ENCODE measurements around the gene NSG1. TPM values are rescaled to one million over a fixed set of nuclear protein-coding genes. Genes with fewer than 3 reads are reported as not detected.
A peak's percentile ranks its signal among the peaks of the same experiment; 100 is the strongest.

The NSG1 gene
- polyA plus RNA-seq, 1 of the 3 experiments (the other 2 are of a cell fraction) = 11.4 TPM

DNA sequence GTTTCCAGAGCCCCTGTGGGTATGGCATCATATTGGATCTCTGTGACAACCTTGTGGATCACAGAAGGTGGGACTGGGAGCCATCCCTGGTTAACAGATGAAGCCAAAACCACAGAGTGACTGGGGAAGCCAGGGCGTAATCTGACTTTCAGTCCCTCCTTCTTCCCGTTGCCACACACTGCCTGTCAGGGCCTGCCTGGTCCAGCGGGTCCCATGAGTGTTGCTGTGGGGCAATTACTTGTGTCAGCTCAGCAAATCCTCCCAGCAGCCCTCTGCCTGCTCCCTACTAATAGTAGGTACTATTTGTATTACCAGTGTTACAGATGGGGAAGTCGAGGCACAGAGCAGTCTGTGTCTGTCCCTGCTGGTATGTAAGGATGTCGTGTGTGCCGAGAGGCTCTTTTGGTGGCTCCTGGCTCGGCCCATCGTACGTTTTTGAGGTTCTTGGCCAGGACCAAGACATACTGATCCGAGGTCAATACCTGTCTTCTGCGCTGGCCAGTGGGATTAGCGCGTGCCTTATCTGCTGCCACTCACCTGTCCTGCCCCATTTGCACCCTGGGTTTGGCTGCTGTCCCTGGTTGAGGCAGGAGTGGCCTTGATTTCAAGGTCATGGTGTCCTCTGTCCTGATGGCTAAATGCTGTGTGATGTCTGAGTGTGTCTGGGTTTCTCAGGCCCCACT lies 5.7 kb downstream of the NSG1 start:
- no peak overlapping the region for H3K9ac ChIP-seq
- H3F3A ChIP-seq (replicated peaks; ENCODE audit: insufficient read depth) = peaks cover 5% of the 10 kb centered on the region
- no peaks in the 10 kb centered on the region for H3K36me3 ChIP-seq (replicated peaks in 1 of 2; ENCODE audit: control insufficient read depth in 1 of 2, insufficient read depth in 2 of 2, low read length in 1 of 2)
- H3K79me2 ChIP-seq (ENCODE audit: insufficient read depth) = no peaks in the 10 kb centered on the region
- H3K4me1 ChIP-seq (ENCODE audit: control insufficient read depth in 1 of 2, insufficient read depth in 2 of 2, low read depth in 1 of 2, low read length in 1 of 2) = peaks cover 28 to 34% of the 10 kb centered on the region in 2 experiments
- H3K4me2 ChIP-seq = no peak overlapping the region
- no peaks in the 10 kb centered on the region for H3K9me2 ChIP-seq
- POLR2A ChIA-PET = no interaction called here
- no peaks in the 10 kb centered on the region for H3K9me3 ChIP-seq
- no peak for TF ChIP-seq GATA2 (CRISPR knock-in tag; IDR thresholded peaks at IDR 0.05)
- TF ChIP-seq MEF2A (IDR thresholded peaks at IDR 0.05; ENCODE audit: borderline replicate concordance, low read depth) = no peak
- CTCF ChIA-PET = no interaction called here
- no peak overlapping the region for H3K4me3 ChIP-seq (ENCODE audit: low read depth in 2 of 2, low read length in 1 of 2)
- H3K27me3 ChIP-seq (ENCODE audit: insufficient read depth) = no peaks in the 10 kb centered on the region
- WGBS (ENCODE audit: low lambda C conversion rate) = 95% methylated on average over 12 of the region's 13 CpGs
- H2AFZ ChIP-seq (ENCODE audit: low read depth) = no peak overlapping the region
- no peak overlapping the region for H3K27ac ChIP-seq (ENCODE audit: low read depth in 2 of 2, low read length in 1 of 2)
- H4K20me1 ChIP-seq (ENCODE audit: insufficient read depth) = no peaks in the 10 kb centered on the region
- DNase-seq = no peak

DNA sequence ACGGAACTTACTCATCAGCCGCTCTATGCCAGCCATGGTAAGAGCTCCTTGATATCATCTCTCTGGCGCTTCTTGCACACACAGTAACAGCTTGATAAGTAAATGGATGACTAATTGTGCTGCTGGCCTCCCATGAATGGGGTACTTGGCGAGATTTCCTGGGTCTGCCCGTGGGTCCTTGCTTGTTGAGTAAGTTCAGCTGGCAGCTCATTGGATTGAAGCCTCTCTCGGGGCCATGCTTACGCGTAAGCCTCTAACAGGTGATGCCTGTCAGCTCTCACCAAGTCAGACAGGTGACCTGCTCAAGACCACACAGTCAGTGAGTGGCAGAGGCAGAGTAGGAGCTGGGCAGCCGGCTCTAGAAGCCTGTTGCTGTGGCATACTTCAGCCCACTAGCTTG lies 7.7 kb downstream of the NSG1 start:
- H3K27ac ChIP-seq (ENCODE audit: low read depth in 2 of 2, low read length in 1 of 2) = peak overlapping the region in 1 of 2 experiments; percentile 46; a peak in 2 of 4 replicates
- H2AFZ ChIP-seq (ENCODE audit: low read depth) = no peak overlapping the region
- H3F3A ChIP-seq (replicated peaks; ENCODE audit: insufficient read depth) = peaks cover 5% of the 10 kb centered on the region
- no peak overlapping the region for H3K4me3 ChIP-seq (ENCODE audit: low read depth in 2 of 2, low read length in 1 of 2)
- no peaks in the 10 kb centered on the region for H3K79me2 ChIP-seq (ENCODE audit: insufficient read depth)
- TF ChIP-seq EP300 (IDR thresholded peaks at IDR 0.05; ENCODE audit: borderline replicate concordance in 1 of 2, low read depth in 1 of 2, low read length in 1 of 2) (peak; percentile 11 to 61; a peak in 1 of 4 replicates), FOSL2 (IDR thresholded peaks at IDR 0.05; ENCODE audit: borderline replicate concordance, low read depth) (peak; percentile 83), TCF12 (IDR thresholded peaks at IDR 0.05) (peak; percentile 87), GATA2 (CRISPR knock-in tag; IDR thresholded peaks at IDR 0.05) (peak; percentile 63), MEF2A (IDR thresholded peaks at IDR 0.05; ENCODE audit: borderline replicate concordance, low read depth) (no peak), TEAD4 (IDR thresholded peaks at IDR 0.05; ENCODE audit: borderline replicate concordance, insufficient read depth) (peak; percentile 62; the same call in 1 of the 2 replicates), NFIC (IDR thresholded peaks at IDR 0.05; ENCODE audit: borderline replicate concordance) (peak; percentile 89), JUND (IDR thresholded peaks at IDR 0.05) (peak; percentile 76; the same call in 1 of the 2 replicates), RXRA (IDR thresholded peaks at IDR 0.05; ENCODE audit: borderline replicate concordance, low read depth) (peak; percentile 6; the same call in 1 of the 2 replicates), SMC3 (IDR thresholded peaks at IDR 0.05; ENCODE audit: low read depth, low read length) (no peak), REST (IDR thresholded peaks at IDR 0.05; ENCODE audit: low read depth, low read length) (no peak), RCOR1 (IDR thresholded peaks at IDR 0.05; ENCODE audit: low read length) (peak; percentile 26; the same call in 1 of the 2 replicates), CTCF (IDR thresholded peaks at IDR 0.05) (no peak), GABPA (IDR thresholded peaks at IDR 0.05; ENCODE audit: low read depth) (no peak), POLR2AphosphoS5 (IDR thresholded peaks at IDR 0.05; ENCODE audit: low read depth, low read length) (0 out of 2 replicates have a peak, but pooled peaks have one; percentile 18), CHD2 (IDR thresholded peaks at IDR 0.05; ENCODE audit: low read length, partially characterized antibody) (peak; percentile 14)
- TF ChIP-seq, protein P1, sequence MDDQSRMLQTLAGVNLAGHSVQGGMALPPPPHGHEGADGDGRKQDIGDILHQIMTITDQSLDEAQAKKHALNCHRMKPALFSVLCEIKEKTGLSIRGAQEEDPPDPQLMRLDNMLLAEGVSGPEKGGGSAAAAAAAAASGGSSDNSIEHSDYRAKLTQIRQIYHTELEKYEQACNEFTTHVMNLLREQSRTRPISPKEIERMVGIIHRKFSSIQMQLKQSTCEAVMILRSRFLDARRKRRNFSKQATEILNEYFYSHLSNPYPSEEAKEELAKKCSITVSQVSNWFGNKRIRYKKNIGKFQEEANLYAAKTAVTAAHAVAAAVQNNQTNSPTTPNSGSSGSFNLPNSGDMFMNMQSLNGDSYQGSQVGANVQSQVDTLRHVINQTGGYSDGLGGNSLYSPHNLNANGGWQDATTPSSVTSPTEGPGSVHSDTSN (IDR thresholded peaks at IDR 0.05) = peak; percentile 77
- POLR2A ChIA-PET = interaction anchor here (0.7 to 1.8 kb wide), 2 partner anchors 12 to 14 kb away, joined by 3 to 7 read pairs; no protein-coding TSS in a partner anchor
- no peaks in the 10 kb centered on the region for H3K9me3 ChIP-seq
- no peaks in the 10 kb centered on the region for H3K9me2 ChIP-seq
- peaks cover 28 to 31% of the 10 kb centered on the region in 2 experiments for H3K4me1 ChIP-seq (ENCODE audit: control insufficient read depth in 1 of 2, insufficient read depth in 2 of 2, low read depth in 1 of 2, low read length in 1 of 2)
- DNase-seq = peak; percentile 59
- H3K9ac ChIP-seq = no peak overlapping the region
- WGBS (ENCODE audit: low lambda C conversion rate) = 0% methylated on average over 5 of the region's 9 CpGs
- no peaks in the 10 kb centered on the region for H3K27me3 ChIP-seq (ENCODE audit: insufficient read depth)
- no peaks in the 10 kb centered on the region for H3K36me3 ChIP-seq (replicated peaks in 1 of 2; ENCODE audit: control insufficient read depth in 1 of 2, insufficient read depth in 2 of 2, low read length in 1 of 2)
- peak overlapping the region; percentile 51 for H3K4me2 ChIP-seq
- H4K20me1 ChIP-seq (ENCODE audit: insufficient read depth) = no peaks in the 10 kb centered on the region
- CTCF ChIA-PET = interaction anchor here (0.9 to 2.6 kb wide), 4 partner anchors 10 to 57 kb away, joined by 5 to 13 read pairs (median 8); no protein-coding TSS in a partner anchor
